ENCODE data around the gene SUPT5H. TPM values are rescaled to one million over a fixed set of nuclear protein-coding genes. Genes with fewer than 3 reads are reported as not detected.

SUPT5H gene
- total and polyA plus RNA-seq, 2 of the 13 experiments (the other 11 are each of a cell fraction or from before 2014, with no cell fraction given), result 48.2 to 51.7 TPM

DNA sequence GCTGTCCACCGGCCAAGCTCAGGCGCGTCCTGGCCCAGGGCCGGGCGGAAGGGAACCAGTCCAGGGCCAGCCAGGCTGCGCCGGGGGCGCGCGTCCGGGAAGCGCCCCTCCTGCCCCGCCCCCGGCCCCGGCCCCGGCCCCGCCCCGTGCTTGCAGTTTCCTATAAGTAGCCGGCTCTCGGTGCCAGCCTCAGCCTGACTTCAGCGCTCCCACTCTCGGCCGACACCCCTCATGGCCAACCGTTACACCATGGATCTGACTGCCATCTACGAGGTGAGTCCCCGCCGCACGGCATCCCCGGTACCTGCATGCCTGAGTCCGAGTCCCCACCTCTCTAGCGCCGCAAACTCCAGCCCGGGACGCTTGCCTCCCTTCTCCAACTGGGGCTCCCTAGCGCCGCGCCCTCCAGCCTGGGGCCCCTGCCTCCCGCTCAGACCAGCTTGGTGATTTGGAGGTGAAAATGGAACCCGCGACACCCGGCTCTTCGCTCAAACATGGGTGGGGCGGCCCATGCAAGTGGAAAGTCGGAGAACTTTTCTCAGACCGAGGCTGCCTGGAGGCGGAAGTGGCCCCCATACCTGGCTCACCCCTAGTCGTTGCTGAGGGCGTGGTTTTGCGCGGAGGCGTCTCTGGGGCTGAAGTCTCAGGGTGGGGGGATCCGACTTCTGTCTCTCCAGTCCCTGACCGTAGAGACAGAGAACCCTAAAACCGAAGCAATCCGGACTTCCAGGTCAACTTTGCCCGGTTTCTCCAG lies 38.5 kb upstream of the SUPT5H start, which contains the start of gene ZFP36 (continued):
- TF ChIP-seq, protein P1, sequence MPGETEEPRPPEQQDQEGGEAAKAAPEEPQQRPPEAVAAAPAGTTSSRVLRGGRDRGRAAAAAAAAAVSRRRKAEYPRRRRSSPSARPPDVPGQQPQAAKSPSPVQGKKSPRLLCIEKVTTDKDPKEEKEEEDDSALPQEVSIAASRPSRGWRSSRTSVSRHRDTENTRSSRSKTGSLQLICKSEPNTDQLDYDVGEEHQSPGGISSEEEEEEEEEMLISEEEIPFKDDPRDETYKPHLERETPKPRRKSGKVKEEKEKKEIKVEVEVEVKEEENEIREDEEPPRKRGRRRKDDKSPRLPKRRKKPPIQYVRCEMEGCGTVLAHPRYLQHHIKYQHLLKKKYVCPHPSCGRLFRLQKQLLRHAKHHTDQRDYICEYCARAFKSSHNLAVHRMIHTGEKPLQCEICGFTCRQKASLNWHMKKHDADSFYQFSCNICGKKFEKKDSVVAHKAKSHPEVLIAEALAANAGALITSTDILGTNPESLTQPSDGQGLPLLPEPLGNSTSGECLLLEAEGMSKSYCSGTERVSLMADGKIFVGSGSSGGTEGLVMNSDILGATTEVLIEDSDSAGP (CRISPR knock-in tag; IDR thresholded peaks at IDR 0.05; ENCODE audit: borderline replicate concordance), result peak; percentile 69; the same call in 1 of the 2 replicates
- TF ChIP-seq ZNF790 (CRISPR knock-in tag; IDR thresholded peaks at IDR 0.05; ENCODE audit: borderline replicate concordance) (no peak), POLR2A (IDR thresholded peaks at IDR 0.05; ENCODE audit: insufficient read depth in 1 of 2, low read depth in 2 of 2, low read length in 2 of 2) (peak; percentile 96 to 99), RAD21 (CRISPR knock-in tag; IDR thresholded peaks at IDR 0.05) (0 out of 2 replicates have a peak, but pooled peaks have one; percentile 22), TGIF2 (CRISPR knock-in tag; IDR thresholded peaks at IDR 0.05) (peak; percentile 70; the same call in 1 of the 2 replicates), CC2D1A (CRISPR knock-in tag; IDR thresholded peaks at IDR 0.05) (no peak), CHD2 (IDR thresholded peaks at IDR 0.05; ENCODE audit: low read depth, low read length) (no peak), POLR2AphosphoS2 (IDR thresholded peaks at IDR 0.05; ENCODE audit: low read depth, low read length) (peak; percentile 73; the same call in 1 of the 2 replicates), ZFP90 (CRISPR knock-in tag; IDR thresholded peaks at IDR 0.05; ENCODE audit: borderline replicate concordance) (peak; percentile 59; the same call in 1 of the 2 replicates), ZNF615 (CRISPR knock-in tag; IDR thresholded peaks at IDR 0.05; ENCODE audit: borderline replicate concordance) (no peak), NR2F6 (IDR thresholded peaks at IDR 0.05) (no peak), NR2F6 (CRISPR knock-in tag; IDR thresholded peaks at IDR 0.05) (no peak; the same call in 1 of the 2 replicates), ZBTB42 (CRISPR knock-in tag; IDR thresholded peaks at IDR 0.05) (peak; percentile 22; the same call in 1 of the 2 replicates), RBM39 (IDR thresholded peaks at IDR 0.05; ENCODE audit: low read depth, low read length, poor library complexity, severe bottlenecking) (peak; percentile 68), SRY (CRISPR knock-in tag; IDR thresholded peaks at IDR 0.05) (peak; percentile 85; the same call in 1 of the 2 replicates), HNF4A (CRISPR knock-in tag; IDR thresholded peaks at IDR 0.05) (no peak), RXRA (CRISPR knock-in tag; IDR thresholded peaks at IDR 0.05) (0 out of 2 replicates have a peak, but pooled peaks have one; percentile 25), SRF (IDR thresholded peaks at IDR 0.05; ENCODE audit: low read depth, low read length) (peak; percentile 79; the same call in 1 of the 2 replicates), MAF1 (CRISPR knock-in tag; IDR thresholded peaks at IDR 0.05; ENCODE audit: borderline replicate concordance) (peak; percentile 56; the same call in 1 of the 2 replicates)
- TF ChIP-seq, protein P2, sequence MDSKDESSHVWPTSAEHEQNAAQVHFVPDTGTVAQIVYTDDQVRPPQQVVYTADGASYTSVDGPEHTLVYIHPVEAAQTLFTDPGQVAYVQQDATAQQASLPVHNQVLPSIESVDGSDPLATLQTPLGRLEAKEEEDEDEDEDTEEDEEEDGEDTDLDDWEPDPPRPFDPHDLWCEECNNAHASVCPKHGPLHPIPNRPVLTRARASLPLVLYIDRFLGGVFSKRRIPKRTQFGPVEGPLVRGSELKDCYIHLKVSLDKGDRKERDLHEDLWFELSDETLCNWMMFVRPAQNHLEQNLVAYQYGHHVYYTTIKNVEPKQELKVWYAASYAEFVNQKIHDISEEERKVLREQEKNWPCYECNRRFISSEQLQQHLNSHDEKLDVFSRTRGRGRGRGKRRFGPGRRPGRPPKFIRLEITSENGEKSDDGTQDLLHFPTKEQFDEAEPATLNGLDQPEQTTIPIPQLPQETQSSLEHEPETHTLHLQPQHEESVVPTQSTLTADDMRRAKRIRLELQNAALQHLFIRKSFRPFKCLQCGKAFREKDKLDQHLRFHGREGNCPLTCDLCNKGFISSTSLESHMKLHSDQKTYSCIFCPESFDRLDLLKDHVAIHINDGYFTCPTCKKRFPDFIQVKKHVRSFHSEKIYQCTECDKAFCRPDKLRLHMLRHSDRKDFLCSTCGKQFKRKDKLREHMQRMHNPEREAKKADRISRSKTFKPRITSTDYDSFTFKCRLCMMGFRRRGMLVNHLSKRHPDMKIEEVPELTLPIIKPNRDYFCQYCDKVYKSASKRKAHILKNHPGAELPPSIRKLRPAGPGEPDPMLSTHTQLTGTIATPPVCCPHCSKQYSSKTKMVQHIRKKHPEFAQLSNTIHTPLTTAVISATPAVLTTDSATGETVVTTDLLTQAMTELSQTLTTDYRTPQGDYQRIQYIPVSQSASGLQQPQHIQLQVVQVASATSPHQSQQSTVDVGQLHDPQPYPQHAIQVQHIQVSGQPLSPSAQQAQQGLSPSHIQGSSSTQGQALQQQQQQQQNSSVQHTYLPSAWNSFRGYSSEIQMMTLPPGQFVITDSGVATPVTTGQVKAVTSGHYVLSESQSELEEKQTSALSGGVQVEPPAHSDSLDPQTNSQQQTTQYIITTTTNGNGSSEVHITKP (CRISPR knock-in tag; IDR thresholded peaks at IDR 0.05; ENCODE audit: low read depth), result 0 out of 2 replicates have a peak, but pooled peaks have one; percentile 46
- TF ChIP-seq, protein P3, sequence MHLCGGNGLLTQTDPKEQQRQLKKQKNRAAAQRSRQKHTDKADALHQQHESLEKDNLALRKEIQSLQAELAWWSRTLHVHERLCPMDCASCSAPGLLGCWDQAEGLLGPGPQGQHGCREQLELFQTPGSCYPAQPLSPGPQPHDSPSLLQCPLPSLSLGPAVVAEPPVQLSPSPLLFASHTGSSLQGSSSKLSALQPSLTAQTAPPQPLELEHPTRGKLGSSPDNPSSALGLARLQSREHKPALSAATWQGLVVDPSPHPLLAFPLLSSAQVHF (CRISPR knock-in tag; IDR thresholded peaks at IDR 0.05), result 0 out of 2 replicates have a peak, but pooled peaks have one; percentile 53
- TF ChIP-seq, protein P4, sequence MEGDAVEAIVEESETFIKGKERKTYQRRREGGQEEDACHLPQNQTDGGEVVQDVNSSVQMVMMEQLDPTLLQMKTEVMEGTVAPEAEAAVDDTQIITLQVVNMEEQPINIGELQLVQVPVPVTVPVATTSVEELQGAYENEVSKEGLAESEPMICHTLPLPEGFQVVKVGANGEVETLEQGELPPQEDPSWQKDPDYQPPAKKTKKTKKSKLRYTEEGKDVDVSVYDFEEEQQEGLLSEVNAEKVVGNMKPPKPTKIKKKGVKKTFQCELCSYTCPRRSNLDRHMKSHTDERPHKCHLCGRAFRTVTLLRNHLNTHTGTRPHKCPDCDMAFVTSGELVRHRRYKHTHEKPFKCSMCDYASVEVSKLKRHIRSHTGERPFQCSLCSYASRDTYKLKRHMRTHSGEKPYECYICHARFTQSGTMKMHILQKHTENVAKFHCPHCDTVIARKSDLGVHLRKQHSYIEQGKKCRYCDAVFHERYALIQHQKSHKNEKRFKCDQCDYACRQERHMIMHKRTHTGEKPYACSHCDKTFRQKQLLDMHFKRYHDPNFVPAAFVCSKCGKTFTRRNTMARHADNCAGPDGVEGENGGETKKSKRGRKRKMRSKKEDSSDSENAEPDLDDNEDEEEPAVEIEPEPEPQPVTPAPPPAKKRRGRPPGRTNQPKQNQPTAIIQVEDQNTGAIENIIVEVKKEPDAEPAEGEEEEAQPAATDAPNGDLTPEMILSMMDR (CRISPR knock-in tag; IDR thresholded peaks at IDR 0.05), result peak; percentile 18; the same call in 1 of the 2 replicates
